Parathyroid adenoma (tissue), 2 donors: ENCODE data around the gene CRYBB3.
"Not testable (repeated sequence)": the region's sequence is repeated elsewhere in the genome, so short reads cannot be mapped to it uniquely, and the experiment has no call there.

Experiments used
- H2AFZ ChIP-seq: fragments of 300-600 bp; sonication (generic); one replicate; pipeline ENCODE4 v1.7.0; 2017; ENCODE audit warnings: antibody characterized with exemption, mild to moderate bottlenecking
- H3K27ac ChIP-seq: fragments of 300-600 bp; sonication (generic); one replicate; pipeline ENCODE4 v1.7.0; 2017
- H3K27me3 ChIP-seq: fragments of 300-600 bp; sonication (generic); one replicate; pipeline ENCODE4 v1.7.0; 2017; ENCODE audit warnings: low read length; ENCODE audit not compliant: control insufficient read depth, insufficient read depth
- H3K36me3 ChIP-seq: fragments of 300-600 bp; sonication (generic); one replicate; pipeline ENCODE4 v1.7.0; 2017; ENCODE audit warnings: low read length; ENCODE audit not compliant: control insufficient read depth, insufficient read depth
- H3K4me1 ChIP-seq: fragments of 300-600 bp; sonication (generic); one replicate; pipeline ENCODE4 v1.7.0; 2017; ENCODE audit warnings: control low read depth
- H3K4me2 ChIP-seq: fragments of 300-600 bp; sonication (generic); one replicate; pipeline ENCODE4 v1.7.0; 2017; ENCODE audit warnings: low read length
- H3K4me3 ChIP-seq: fragments of 300-600 bp; sonication (generic); one replicate; pipeline ENCODE4 v1.7.0; 2017; ENCODE audit warnings: low read depth, low read length
- H3K79me2 ChIP-seq: fragments of 300-600 bp; sonication (generic); one replicate; pipeline ENCODE4 v1.7.0; 2017; ENCODE audit warnings: control low read depth
- H3K9ac ChIP-seq: fragments of 300-600 bp; sonication (generic); one replicate; pipeline ENCODE4 v1.7.0; 2017; ENCODE audit warnings: mild to moderate bottlenecking
- H3K9me3 ChIP-seq: fragments of 300-600 bp; sonication (generic); one replicate; pipeline ENCODE4 v1.7.0; 2017; ENCODE audit warnings: low read length; ENCODE audit not compliant: control insufficient read depth
- TF ChIP-seq, protein P1 (sequence below): fragments of 300-600 bp; sonication (generic); IDR thresholded peaks from one replicate; pipeline ENCODE4 v1.7.0; 2017; ENCODE audit warnings: antibody characterized with exemption, mild to moderate bottlenecking
- donor health status: primary hyperparathyroidism.

Gene CRYBB3

DNA sequence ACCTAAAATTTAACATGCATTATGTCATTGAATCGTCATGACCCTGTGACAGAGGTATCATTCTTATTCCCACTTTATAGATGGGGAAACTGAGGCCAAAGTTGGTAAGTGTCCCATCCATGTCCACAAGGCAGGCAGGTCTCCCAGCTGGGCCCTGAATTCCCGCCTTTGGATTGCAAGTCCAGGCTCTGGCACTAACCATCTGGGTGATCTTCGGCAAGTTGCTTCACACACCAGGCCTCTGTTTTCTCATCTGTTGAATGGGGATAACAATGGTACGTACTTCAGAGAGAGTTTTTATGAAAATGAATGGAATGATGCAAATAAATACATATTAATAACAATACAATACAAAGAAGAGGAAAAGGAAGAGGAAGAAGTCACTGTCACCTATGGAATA lies 3.4 kb downstream of the CRYBB3 start:
- H3K9me3 ChIP-seq = no peaks in the 10 kb centered on the region
- H3K4me1 ChIP-seq = no peaks in the 10 kb centered on the region
- H3K4me2 ChIP-seq = no peak overlapping the region
- no peak overlapping the region for H3K4me3 ChIP-seq
- TF ChIP-seq, protein P1, sequence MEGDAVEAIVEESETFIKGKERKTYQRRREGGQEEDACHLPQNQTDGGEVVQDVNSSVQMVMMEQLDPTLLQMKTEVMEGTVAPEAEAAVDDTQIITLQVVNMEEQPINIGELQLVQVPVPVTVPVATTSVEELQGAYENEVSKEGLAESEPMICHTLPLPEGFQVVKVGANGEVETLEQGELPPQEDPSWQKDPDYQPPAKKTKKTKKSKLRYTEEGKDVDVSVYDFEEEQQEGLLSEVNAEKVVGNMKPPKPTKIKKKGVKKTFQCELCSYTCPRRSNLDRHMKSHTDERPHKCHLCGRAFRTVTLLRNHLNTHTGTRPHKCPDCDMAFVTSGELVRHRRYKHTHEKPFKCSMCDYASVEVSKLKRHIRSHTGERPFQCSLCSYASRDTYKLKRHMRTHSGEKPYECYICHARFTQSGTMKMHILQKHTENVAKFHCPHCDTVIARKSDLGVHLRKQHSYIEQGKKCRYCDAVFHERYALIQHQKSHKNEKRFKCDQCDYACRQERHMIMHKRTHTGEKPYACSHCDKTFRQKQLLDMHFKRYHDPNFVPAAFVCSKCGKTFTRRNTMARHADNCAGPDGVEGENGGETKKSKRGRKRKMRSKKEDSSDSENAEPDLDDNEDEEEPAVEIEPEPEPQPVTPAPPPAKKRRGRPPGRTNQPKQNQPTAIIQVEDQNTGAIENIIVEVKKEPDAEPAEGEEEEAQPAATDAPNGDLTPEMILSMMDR = no peak
- H3K9ac ChIP-seq = no peak overlapping the region
- H3K79me2 ChIP-seq = no peaks in the 10 kb centered on the region
- no peaks in the 10 kb centered on the region for H3K36me3 ChIP-seq
- H3K27me3 ChIP-seq = no peaks in the 10 kb centered on the region
- H2AFZ ChIP-seq = no peak overlapping the region
- H3K27ac ChIP-seq = no peak overlapping the region

DNA sequence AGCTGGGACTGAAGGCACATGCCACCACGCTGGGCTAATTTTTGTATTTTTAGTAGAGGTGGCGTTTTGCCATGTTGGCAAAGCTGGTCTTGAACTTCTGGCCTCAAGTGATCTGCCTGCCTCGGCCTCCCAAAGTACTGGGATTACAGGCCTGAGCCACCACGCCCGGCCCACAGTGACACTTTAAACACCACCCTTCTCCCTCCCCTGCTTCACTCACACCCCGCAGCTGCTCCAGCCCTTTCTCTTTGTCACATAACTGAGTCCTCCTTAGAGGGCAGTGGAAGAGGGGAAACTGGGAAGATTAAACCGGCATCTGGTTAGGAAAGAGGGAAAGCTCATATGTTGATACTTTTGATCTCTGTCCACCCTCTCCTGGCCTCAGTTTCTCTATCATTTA lies 4.9 kb downstream of the CRYBB3 start:
- not testable (repeated sequence) for H3K27ac ChIP-seq, H2AFZ ChIP-seq, H3K79me2 ChIP-seq, H3K4me2 ChIP-seq, H3K4me1 ChIP-seq, H3K9me3 ChIP-seq, H3K36me3 ChIP-seq, H3K9ac ChIP-seq, H3K27me3 ChIP-seq, H3K4me3 ChIP-seq

DNA sequence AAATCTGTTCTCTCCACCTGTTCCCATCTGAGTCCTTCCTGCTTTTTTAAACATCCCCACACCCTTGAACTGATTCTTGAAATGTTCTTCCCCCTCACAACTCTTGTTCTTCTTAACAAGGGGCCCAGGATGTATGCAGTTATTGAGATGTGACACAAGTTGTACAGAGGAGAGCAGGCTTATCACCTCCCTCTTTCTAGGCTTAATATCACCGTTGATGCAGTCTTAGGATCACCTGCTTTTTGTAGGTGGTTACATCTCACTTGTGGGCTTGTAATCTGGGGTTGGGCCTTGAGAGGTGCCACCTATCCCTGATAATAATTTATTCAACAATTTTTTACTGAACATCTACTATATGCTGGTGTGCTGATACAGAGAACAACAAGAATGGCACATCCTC lies 6.2 kb downstream of the CRYBB3 start:
- H3K27ac ChIP-seq = no peak overlapping the region
- no peak overlapping the region for H3K4me3 ChIP-seq
- H3K36me3 ChIP-seq = no peaks in the 10 kb centered on the region
- no peaks in the 10 kb centered on the region for H3K79me2 ChIP-seq
- H3K4me1 ChIP-seq = no peaks in the 10 kb centered on the region
- no peaks in the 10 kb centered on the region for H3K9me3 ChIP-seq
- no peak overlapping the region for H3K4me2 ChIP-seq
- H3K27me3 ChIP-seq = no peaks in the 10 kb centered on the region
- H3K9ac ChIP-seq = no peak overlapping the region
- TF ChIP-seq, protein P1 = no peak
- H2AFZ ChIP-seq = no peak overlapping the region

DNA sequence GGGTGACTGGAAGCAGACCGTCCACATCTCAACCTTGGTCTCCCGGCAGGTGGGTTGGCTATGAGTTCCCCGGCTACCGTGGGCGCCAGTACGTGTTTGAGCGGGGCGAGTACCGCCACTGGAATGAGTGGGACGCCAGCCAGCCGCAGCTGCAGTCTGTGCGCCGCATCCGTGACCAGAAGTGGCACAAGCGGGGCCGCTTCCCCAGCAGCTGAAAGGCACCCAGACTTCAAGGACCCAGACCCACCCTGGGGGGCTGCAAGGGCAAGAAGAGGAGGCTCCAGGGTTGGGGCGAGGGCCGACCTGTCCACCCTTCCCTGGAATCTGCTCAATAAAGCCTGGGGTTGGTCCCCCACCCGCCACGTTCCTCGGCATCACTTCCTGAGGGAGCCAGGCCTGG lies 7.3 kb downstream of the CRYBB3 start:
- Histone ChIP-seq H3K9ac (no peak overlapping the region), H3K4me1 (no peaks in the 10 kb centered on the region), H3K9me3 (no peaks in the 10 kb centered on the region), H3K79me2 (no peaks in the 10 kb centered on the region), H3K27ac (no peak overlapping the region), H3K4me3 (no peak overlapping the region), H3K4me2 (no peak overlapping the region), H3K27me3 (no peaks in the 10 kb centered on the region), H3K36me3 (no peaks in the 10 kb centered on the region), H2AFZ (no peak overlapping the region)
- TF ChIP-seq, protein P1 = no peak

DNA sequence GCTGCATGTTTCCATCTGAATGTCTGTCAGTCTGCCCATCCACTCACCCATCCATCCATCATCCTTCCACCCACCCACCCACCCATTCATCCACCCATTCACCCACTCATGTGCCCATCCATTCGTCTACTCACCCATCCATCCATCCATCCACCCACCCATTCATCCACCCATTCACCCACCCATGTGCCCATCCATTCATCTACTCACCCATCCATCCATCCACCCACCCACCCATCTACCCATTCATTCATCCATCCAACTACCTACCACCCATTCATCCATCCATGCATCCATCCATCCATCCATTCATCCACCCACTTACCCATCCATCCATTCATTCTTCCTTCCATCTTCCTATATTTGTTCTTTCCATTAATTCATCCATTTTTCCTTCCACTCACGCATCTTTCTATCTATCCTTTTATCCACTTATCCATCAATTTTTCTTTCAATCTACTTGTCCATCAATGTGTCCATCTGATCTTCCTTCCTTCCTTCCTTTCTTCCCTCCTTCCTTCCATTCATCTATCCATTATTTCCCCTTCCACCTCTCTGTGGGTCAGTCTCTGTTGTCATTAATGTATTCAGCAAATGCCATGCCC lies 8.0 kb downstream of the CRYBB3 start:
- no peak overlapping the region for H2AFZ ChIP-seq
- H3K36me3 ChIP-seq = no peaks in the 10 kb centered on the region
- no peaks in the 10 kb centered on the region for H3K79me2 ChIP-seq
- TF ChIP-seq, protein P1 = no peak
- H3K4me3 ChIP-seq = no peak overlapping the region
- H3K4me1 ChIP-seq = no peaks in the 10 kb centered on the region
- no peaks in the 10 kb centered on the region for H3K27me3 ChIP-seq
- no peak overlapping the region for H3K4me2 ChIP-seq
- no peak overlapping the region for H3K27ac ChIP-seq
- no peaks in the 10 kb centered on the region for H3K9me3 ChIP-seq
- H3K9ac ChIP-seq = no peak overlapping the region
